Measurements from ENCODE around the gene RPN2.
A peak's percentile ranks its signal among the peaks of the same experiment; 100 is the strongest.

Gene RPN2

GRCh38 chr20:37244572-37244957 lies 65.4 kb downstream of the RPN2 start:
- no peak for DNase-seq

GRCh38 chr20:37245216-37246150 lies 66.4 kb downstream of the RPN2 start:
- no peak for DNase-seq

DNA sequence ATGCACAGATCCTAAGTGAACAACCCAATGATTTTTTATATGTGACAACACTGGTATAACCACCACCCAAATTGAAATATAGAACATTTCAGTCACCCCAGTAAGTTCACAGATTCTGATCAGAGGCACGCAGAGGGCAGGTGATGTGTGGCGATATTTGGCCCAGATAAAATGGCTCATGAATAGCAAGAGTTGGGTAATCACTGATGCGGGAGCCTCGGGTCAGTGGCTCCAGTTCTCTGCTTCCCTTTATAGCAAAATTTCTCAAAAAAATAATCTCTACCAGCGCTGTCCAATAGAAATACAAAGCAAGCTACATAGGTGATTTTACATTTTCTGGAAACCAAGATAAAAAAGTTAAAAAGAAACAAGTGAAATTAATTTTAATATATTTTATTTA lies 67.6 kb downstream of the RPN2 start:
- no peak for DNase-seq

DNA sequence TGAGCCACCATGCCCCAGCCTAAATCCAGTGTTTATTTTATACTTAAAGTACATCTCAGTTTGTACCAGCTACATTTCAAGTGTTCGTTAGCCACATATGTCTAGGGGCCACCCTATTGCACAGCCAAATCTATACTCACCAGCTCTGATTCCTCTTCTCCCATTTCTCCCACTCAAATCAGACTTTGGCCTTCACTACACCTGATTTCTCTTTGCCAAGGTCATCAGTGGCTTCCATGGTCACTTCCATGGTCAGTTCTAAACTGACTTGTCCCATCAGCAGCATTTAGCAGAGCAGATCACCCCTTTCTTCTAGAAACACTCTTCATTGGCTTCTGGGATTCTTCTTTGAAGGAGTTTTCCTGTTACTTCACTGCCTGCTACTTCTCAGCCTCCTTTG lies 68.4 kb downstream of the RPN2 start:
- no peak for DNase-seq

DNA sequence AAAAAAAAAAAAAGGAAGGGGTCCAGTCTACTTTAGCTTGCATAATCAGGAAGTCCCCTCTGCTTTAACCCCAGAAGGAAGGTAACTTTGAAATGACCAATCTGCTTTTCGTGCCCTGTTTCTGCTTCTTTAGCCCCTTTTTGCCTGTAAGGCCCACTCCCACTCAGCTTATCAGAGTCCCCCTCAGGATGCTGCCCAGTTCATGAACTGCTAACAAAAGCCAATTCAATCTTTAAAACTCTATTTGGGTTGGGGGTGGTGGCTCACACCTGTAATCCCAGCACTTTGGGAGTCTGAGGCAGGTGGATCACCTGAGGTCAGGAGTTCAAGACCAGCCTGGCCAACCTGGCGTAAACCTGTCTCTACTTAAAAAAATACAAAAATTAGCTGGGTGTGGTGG lies 70.2 kb downstream of the RPN2 start:
- DNase-seq: no peak

GRCh38 chr20:37251825-37252477 lies 72.8 kb downstream of the RPN2 start:
- DNase-seq: no peak

- DNase-seq: no peak
Observed at GRCh38 chr20:37253087-37253486, 74.0 kb downstream of the RPN2 start.

DNA sequence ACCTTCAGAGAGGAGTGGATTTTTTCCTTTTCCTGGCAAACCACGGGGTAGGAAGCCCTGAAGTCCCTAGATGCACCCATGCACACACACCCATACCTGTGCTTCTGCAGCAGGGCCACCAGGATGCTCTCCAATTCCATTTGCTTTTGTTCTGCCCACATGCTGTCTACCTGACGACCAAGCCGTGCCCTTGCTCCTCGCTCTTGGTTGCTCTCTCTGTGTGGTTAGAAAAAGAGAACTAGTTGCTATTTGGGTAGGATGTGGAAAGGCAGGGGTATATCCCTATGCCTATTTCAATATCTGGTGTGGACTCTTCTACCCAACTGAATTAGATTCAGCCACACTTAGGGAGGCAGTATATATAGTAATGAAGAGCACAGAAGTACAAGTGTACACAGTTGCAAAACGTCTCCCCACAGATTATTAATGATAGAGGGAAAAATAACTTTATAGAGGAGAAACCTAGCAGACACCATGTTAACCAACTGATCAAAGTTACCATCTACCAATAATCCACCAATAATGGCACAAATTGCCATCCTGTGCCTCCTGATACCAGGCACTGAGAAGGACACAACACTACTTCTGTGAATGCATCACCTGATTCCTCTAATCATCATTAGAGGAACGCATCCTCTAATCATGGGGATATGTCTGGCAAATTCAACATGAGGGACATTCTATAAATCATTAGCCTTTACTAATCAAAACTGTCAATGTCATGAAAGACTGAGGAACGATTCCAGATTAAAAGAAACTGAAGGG lies 75.2 kb downstream of the RPN2 start:
- DNase-seq: no peak

DNA sequence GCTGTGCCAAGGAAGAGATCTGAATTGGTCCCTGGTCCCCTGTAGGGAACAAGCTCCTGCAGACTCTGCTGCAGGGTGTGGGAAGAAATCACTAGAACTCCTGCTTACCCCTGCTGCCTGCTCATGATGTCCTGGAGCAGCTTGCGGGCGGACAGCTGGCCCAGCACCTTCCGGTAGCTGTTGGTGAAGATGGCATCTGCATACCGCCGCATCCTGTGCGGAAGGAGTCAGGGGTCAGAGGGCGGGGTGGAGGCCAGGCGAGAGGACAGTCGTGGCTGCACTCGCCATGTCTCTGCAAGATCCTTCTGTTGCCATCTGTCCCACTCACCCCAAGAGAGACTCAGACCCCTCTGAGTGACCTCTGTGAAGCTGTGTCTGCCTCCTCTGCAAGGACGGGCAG lies 77.2 kb downstream of the RPN2 start:
- no peak for DNase-seq

DNA sequence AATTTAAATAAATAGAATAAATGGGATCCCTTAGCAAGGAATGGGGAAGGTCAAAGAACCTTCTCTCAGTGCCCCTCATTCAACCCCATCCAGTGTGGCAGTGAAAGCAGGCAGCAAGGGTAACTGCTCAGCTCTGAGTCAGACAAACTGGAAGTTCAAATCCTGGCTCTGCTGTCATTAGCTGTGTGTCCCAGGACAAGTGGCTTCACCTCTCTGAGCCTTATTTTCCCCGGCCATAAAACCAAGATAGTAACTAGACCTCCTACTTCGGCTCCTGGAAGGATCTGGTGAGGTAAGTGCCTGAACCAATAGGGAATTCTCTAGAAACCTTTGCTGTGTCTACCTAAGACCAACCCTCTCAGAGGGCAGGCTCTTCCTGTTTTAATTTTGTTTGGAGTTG lies 78.4 kb downstream of the RPN2 start:
- no peak for DNase-seq

DNA sequence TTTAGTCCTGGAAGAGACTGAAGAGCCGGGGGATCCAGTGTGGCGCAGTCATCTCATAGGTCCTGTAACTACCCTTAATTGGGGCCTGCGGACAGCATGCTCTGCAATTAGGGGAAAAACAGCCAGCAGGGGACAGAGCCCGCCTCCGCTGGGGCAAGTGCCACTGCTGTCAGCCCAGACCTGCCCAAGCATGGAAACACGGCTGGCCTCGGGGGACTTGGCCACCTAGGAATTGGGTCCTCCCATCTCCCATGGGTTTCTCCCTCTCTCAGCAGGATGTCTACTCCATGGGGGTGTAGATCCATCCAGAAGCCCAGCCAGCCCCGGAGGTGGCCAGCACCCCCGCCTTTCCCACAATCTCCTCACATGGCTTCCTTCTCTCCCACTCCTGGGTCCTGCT lies 78.9 kb downstream of the RPN2 start:
- DNase-seq: no peak

- DNase-seq: no peak
Observed at GRCh38 chr20:37259031-37259430, 79.9 kb downstream of the RPN2 start.

DNA sequence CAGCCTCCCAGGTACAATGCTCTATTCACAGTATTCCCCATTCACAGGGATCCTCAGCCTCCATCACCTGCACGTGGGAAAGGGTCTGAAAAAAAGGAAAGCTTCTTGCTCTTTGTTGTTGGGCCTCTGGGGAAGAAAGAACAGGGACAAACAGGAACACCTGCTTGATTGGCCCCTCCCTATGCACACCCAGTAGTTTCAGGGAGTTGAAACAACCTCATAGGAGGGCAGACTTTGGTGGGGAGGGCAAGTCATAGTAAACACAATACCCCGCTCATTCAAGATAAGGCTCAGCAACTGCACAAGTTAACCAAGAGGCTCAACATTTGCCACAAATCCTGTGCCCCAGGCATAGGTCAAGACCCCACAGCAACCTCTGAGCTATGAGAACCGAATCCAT lies 80.7 kb downstream of the RPN2 start:
- no peak for DNase-seq

- DNase-seq: no peak
Observed at GRCh38 chr20:37260923-37261322, 81.8 kb downstream of the RPN2 start.

DNA sequence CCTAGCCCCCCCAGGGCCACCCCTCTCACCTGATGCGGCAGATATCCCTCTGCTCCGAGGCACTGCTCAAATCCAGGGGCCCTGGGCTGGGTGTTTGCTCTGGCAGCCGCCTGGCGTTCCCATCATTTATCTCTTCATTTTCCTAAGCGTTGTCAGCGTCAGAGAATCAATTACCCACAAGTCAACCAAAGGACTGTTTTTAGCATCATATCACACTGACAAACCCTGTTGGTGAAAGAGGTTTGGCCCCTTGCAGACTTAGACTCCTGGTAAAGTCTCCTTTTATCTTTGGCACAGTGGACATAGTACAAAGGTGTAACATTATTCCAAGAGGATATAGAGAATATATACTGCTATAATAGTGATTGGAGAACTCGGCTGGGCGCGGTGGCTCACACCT lies 82.6 kb downstream of the RPN2 start, which contains the start of gene GHRH:
TSS of gene GHRH (minus strand) at position 101 of the 400 bp plus-strand sequence. CDS start 4,925 bp downstream, outside the sequence.
- DNase-seq: no peak

DNA sequence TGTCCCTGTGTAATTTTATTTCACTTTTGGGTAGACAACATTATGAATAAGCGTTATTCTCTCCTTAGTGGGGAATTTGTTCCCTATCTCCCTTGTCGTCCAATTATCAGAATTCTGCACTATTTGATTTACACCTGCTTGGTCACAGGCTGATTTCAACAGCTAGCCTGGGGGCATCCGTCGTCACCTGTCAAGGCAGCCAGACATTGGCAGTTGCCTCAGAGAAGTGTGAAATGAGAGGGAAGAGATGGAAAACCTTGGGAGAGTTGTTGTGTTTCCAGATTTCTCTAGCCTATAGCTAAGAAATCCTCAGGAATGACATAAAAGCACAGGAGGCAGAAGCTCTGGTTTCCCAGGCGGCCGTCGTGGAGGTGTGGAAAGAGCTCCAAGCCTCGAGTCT lies 83.4 kb downstream of the RPN2 start:
- DNase-seq: no peak

GRCh38 chr20:37263686-37264085 lies 84.6 kb downstream of the RPN2 start:
- DNase-seq: no peak

DNA sequence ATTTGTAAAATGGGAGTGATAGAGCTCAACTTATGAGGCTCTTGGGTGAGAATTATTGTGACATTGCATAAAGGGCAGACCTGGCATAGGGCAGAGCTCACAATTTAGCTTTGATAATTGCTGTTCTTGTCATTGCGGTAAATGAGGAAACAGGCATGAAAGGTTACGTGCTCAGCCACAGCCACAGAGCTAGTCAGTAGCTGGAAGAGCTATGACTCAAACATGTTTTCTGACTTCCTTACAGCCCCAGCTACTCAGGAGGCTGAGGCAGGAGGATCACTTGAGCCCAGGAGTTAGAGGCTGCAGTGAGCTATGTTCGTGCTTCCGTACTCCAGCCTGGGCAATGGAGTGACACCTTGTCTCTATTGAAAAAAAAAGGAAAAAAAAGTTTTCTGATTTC lies 86.0 kb downstream of the RPN2 start:
- DNase-seq: peak in 1 of 5 donors; percentile 55

- DNase-seq: no peak
Observed at GRCh38 chr20:37266940-37267666, 88.0 kb downstream of the RPN2 start.

- no peak for DNase-seq
Observed at GRCh38 chr20:37267667-37268313, 88.7 kb downstream of the RPN2 start.

DNA sequence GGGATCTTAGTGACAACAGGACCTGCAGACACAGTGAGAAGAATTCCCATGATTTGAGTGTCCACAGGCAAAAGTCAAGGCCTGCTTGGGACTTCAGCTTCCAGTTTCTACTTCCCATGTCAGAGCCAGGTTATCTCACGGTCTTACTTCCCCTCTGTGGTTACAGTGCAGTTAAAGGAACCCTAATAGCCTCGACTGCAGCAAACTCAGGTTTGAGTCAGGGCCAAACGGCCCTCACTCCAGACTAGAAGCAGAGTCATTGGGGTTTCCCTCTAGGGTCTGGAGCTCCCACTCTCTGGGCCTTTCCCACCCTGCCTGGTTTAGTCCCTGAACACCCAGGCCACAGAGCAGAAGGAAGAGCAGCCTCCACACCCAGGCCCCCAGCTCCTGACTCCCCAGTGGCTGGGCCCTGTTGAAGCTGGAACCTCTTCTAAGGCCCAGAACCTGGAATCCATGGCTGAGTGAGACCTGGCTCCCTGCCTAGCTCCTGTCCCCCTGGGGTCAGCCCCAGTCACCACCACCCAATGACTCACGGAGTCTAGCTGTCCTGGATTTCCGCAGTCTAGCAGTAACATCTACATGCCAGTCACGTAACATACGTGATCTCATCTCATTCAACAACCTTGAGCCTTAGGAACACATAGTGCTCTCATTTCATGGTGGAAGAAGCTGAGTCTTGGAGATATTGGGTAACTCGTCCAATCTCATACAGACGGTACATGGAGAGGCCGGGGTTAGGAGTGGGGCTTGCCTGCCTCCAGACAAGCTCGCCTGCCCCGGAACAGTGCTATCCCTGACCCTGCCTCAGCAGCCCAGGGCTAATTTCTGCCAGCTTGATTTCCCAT lies 91.7 kb downstream of the RPN2 start:
- no peak for DNase-seq

All from T-helper 1 cell (primary cell).